8988T (cell line): ENCODE data around the gene ACTRT3.

ENCODE experiments used
- DNase-seq: peaks from one replicate; pipeline ENCODE4 v3.0.0; 2011

The ACTRT3 gene

DNA sequence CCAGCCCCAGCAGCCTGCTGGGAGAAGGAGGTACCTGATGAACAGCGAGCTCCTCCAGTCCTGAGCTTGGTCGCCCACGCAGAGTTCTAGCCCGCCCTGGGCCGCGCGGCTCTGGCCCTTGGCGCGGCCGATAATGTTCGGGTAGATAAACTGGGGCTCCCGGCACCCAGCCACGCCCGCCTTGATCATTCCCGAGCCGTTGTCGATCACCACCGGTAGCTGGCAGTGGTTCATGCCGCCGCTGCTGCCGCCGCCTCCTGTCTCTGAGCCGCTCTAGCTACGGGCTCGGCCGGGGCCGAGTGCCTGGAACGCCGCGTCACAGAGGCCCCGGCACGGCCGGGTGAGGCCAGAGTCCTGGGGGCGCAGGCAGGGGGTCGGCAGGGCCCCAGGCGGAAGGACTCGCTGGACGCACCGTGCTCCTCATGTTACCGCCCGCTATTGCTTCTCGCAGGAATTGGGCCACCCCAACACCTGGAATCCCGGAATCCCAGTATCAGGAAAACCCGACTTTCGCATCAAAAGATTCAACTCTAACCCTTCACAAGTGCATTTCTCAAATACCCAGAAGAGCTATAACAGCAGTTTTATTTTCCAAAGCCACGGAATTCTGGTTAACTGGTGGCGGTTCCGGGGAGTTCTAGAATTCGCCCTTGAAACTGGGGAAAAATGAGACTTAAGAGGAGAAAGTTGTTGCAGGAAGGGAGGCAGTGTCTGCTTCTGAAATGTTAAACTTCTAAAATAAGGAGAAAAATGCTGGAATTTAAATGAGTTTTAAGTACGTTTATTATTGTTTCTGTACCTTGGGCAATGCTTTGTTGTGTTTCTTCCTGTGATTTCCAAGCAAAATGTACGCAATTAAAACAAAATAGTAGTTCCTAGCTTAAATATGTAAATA lies at the start of gene ACTRT3:
Gene ACTRT3 (minus strand): TSS at position 275 of the 895 bp plus-strand sequence. CDS start 41 bp downstream, at position 234.
- DNase-seq, result peak; percentile 86

DNA sequence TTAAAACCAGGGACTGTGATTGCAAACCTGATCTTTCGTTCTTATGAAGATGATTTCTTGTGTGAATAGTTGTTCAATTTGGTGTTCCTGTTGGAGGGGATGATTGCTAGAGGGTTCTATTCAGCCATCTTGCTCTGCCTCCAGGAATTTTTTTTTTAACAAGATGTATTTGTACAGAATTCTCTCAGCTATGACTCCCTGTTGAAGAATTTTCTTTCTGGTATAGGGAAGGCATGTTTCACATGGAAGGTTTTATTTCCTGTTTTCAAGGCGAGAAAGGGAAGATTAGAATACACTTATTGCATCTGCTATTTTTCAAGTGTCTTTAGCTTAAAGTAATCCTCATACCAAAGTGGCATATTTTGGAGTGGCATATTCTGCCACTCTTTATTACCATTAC lies 49.0 kb upstream of the ACTRT3 start:
- DNase-seq, result no peak

DNA sequence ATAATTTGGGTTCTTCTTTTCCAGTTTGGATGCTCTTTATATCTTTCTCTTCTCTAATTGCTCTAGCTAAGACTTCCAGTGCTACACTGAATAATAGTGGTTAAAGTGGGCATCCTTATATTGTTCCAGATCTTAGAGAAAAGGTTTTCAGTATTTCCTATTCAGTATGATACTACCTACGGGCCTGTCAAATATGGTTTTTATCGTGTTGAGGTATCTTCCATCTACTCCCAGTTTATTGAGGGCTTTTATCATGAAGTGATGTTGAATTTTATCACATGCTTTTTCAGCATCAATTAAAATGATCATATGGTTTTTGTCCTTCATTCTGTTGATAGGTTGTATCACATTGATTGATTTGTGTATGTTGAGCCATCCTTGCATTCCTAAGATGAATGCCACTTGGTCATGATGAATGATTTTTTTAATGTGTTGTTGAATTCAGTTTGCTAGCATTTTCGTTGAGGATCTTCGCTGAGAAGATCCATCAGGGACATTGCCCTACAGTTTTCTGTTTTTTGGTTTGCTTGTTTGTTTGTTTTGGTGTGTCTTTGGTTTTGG lies 46.3 kb upstream of the ACTRT3 start:
- no peak for DNase-seq

DNA sequence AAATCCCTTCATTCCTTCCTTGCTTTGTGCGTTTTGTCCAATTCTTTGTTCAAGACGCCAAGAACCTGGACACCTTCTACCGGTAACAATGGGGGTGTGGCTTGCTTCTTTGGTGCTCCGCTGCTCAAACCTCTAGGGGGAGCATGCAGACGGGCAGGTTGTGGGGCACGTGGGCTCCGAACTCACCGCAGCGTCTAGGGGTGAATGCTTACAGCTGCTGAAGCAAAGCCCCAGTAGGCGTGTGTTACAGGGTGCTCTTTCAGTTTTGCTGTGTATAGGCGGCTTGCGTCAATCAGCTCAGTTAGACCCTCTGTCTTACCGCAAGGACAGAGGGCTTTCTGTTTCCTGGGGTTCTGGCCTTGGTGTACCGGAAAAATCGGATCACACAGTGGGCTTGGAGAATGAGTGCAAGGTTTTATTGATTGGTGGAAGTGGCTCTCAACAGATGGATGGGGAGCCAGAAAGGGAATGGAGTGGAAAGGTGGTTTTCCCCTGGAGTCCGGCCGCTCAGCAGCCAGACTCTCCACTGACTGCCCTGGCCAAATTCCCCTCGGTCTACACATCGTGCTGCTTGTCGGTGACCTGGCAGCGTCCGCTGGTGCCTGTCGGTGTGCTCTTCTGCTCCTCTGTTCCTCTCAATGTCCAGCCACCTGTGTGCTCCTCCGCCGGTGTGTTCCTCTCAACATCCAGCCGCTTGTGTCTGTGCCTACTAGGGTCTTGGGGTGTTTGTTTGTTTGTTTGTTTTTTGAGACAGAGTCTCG lies 44.6 kb upstream of the ACTRT3 start:
- no peak for DNase-seq

DNA sequence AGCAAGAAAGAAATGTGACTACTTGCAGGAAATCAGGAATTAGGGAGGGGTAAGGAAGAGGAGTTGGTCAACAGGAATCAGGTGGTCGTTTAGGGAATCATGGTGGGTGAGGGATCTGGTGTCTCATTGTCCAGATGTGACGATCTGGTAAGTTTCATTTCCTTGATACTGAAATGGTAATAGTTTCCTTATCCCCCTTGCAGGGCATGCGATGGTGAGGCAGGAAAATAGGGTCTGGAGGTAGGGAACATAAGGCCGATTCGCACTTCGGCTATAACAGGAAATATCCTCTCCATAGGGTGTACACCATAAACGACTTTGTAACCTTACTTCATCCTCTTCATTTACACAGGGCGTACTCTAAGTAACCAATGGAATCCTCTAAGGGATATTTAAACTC lies 43.9 kb upstream of the ACTRT3 start:
- no peak for DNase-seq

DNA sequence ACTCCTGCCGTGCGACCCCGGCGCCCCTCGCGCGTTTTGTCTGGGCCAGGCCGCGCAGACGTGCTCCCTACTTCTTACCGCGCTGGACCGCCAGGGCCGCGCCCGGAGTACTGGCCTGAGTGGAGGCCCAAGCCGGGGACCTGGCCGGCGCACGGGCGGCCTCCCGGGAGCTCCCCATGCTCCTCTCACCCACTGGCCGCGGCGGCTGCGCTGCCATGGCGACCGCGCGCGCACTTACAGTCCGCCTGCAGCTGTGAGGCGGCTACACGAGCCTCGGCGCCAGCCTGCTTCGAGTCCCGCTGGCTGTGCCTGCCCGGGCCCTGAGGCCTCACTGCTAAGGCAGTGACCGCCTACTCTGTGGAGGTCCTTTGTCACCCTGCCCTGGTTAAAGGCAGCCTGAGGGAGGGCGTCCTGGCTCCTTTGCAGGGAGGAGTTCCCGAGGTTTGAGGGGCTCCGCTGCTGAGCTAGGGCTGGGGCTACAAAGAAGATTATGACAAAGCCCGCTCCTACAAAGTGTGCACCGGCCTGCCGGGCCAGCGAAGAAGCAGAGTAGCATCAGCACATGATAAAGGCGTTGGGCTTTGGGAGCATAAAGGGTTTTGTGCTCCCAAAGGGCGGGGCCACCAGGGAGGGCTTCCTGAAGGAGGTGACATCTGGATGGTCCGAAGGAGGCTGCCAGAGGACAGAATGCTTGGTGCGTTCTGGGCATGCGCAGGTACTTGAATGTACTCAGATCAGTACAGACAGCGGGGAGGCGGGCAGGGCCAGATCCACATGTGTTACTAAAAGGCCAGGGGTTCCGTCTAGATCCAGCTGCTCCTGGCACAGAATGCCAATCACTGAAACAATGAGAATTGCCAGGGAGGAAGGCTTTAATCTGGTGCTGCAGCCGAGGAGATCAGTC lies 43.2 kb upstream of the ACTRT3 start, which contains the start of the genes LRRC34 and LRRIQ4:
Gene LRRC34 (minus strand): TSS at position 573 of the 904 bp plus-strand sequence. CDS start 356 bp downstream, at position 217.
Gene LRRIQ4 (plus strand): TSS at position 539 of the 904 bp plus-strand sequence. CDS start 9,052 bp downstream, outside the sequence.
- peak; percentile 22 for DNase-seq

DNA sequence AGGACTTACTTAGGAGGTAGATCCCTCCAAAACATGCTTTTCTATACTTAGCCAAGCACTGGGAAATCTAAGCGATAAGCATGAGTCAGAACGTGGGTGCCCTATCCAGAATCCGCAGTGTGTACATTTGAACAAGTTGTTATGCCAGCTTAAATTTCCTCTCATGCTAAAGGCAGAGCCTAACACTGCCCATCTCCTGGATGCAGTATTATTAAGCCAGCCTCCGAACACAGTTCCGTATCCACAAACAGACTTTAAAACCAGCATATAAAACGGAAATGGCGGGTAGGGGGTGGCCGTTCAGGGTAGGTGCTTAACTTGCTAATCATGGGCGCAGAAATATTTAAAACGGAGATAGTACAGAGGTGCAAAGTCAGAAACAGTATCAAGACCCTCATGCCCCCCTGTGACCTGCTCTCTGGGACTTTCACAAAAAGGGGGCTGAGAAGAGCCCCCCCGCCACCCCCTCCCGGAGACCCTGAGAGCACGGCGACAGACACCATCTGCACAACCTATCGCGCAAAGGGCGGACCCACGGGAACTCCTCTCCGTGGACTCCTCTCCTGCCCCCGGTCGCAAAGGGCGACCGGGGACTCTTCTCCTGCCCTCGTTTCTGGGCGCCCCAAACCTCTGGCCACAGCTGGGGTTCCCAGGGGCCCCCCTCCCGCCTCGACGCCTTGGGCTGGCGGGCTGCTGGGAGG lies 42.4 kb upstream of the ACTRT3 start:
- no peak for DNase-seq

DNA sequence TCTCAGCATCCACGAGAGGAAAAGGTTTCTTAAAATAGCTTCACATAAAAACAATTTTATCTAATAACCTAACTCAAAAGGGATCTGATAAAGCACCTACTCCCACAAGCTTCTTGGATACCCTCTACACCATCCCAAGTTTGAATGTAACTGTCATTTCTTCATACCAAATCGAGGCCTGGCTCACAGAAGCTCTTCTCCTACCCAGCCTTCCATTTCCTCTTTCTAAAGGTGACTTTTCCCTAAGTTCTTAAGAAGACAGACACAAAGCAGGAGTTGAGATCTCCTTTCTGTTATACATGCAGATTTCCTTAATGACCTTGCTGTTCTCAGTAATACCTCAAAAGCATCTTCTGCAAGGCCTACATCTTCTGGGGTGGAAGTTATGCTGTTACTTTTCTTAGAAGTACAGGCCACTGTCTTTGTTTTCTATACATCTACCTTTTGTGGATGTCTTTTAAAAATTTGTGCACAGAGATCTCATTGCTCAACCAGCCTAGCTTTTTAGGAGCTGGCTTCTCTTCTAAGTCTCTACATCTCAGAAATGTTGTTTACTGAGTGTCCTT lies 40.0 kb upstream of the ACTRT3 start:
- no peak for DNase-seq

DNA sequence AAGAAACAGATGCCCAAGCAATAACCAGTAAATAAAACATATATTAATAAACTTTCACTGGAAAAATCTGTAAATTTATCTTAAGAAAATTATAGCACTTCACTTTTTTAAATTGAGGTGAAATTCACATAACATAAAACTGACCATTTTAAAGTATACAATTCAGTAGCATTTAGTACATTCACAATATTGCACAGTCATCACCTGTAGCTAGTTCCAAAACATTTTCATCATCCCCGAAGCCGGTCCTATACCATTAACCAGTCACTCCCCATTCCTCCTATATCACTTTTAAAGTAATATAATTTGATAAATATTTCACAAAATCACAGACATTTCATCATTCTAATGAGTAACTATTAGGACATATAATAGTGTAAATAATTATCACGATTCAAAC lies 35.3 kb upstream of the ACTRT3 start:
- DNase-seq, result no peak

DNA sequence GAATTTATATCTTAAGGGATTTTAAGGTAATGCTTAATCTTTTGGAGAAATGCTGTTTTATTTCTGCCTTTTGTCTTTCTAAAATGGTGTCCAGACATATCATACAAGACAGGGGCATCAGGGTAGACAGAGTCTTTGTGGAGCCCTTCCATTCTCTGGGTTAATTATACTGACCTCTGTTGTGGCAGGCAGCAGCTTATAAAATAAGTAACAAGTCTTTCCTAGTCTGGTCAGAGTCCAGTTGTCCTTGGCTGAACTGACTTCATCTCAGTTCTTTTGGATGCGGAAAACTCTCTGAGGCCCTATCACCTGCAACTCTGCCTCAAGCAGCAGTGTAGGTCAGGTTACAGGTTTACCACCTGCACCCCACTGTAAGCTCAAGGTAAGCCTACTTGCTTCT lies 23.0 kb upstream of the ACTRT3 start:
- no peak for DNase-seq

DNA sequence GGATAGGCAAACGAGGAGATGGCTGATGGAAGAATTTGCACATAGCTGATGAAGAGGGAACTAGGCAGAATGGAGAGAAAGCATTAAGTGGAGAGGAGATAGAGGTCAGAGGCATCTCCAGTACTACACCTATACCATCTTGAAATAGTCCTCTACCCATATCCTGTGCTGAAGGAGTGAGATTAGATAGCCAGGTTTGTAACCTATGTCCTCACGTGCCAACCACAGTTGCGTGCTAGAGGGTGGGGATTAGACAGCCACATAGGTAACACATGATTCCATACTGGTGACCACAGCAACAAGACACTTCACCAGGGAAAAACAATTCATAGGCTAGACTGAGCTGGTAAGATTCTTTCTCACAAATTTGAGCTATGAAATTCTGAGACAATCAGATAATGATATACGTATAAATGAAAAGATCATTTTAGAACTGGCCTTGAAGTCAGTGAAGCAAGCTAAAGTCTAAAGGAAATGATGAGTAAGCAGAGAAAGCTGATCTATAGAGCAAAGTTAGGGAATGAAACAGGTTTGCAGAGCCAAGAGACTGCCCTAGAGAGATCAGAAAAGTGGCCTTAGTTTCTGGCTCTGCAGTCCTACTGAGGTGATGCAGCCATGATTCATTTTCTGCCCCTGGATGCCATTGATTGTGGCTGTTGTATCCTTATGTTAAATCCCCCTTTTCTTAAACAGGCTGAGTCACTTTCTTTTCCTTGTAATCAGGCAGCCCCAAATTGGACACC lies 21.5 kb upstream of the ACTRT3 start:
- no peak for DNase-seq

DNA sequence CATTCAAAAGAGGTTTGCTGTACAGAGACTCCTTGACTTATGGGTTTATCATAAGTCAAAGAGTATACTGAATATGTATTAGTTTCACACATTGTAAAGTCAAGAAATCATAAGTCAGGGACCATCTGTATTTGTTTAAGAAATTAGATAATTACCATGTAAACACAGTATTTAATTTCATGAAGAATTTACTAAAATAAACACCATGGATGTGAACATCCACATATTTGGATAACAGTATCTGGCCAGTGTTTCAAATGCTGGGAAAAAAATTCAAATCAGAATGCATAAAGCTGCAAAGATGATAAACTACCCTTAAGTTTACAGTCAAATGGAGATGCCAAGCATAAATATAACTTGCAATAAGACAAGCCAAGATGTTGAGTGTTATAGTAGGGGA lies 20.9 kb upstream of the ACTRT3 start:
- DNase-seq, result no peak

DNA sequence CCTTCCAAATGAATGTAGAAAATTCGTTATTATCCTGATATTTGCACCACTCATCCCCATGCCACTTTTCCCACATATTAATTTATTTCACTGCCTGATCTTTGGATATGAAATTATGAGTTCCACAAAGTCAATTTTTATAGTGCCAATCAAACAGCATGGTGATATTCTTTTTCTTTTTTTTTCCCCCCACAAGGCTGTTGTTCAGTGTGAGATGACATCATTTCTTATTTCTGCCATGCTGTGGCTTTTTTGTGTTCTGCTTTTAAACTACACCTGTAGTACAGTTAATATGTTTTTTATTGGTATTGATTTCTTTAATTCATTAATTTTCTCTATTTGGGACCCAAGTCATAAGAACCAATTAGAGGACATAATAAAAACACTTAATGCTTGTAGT lies 18.4 kb upstream of the ACTRT3 start:
- no peak for DNase-seq

DNA sequence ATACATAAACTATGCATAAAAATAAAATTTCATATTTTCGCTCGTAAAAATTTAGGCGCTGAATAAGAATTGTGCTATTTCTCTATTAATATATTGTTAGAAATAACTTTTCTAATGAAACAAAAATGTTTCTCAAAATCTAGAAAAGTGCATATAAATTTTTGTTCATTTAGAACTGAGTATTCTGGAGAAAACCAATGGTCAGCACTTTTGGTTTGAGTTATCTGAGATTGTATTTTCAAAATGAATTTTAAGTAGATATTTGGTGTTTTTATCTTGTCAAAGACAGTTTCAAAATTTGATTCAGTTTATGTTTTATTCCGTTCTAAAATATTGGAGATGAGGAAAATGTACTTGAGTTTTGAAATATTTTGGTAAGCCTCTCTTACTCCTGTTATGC lies 17.8 kb upstream of the ACTRT3 start:
- DNase-seq, result no peak

DNA sequence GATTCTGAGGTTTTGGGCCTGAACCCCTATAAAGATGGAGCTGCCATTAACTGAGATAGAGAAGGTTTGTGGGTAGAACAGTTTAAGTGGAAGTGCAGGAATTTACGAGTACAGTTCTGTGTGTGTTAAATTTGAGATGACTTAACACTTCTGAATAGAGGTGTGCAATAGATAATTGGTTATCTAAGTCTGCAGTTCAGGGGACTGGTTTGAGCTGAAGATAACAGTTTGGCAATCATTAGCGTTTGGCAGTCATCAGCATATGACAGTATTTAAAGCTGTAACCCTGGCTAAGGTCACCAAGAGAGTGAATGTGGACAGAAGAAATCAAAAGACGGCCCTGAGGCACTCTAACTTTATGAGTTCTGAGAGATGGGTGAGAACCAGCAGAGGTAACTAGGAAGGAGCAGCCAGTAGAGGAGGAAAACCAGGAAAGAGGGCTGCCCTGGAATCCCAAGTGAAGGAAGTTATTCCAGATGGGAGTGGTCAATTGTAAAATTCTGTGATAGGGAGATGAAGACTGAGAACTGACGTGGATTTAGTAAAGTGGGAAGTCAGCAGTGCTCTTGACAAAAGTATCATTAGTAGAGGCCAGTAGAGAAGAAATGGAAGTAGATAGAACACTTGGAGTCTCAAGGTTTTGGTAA lies 12.0 kb upstream of the ACTRT3 start:
- no peak for DNase-seq

DNA sequence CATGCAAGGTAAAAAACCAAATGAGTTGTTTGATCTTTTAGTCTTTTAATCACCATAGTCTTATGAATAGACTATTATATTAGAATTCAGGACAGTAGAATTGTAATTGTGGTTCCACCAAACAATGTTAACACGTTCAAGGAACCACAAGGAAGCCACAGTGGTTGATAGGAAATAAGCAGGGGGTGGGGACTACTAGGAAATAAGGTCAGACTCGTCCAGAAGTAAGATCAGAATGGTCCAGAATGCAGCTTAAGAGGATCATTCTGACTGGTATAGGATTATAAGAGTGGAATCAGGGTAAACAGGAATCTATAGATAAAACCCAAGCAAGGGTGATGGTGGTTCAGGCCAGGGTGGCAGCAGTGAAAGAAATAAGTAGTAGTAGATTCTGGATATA lies 11.4 kb upstream of the ACTRT3 start:
- no peak for DNase-seq

DNA sequence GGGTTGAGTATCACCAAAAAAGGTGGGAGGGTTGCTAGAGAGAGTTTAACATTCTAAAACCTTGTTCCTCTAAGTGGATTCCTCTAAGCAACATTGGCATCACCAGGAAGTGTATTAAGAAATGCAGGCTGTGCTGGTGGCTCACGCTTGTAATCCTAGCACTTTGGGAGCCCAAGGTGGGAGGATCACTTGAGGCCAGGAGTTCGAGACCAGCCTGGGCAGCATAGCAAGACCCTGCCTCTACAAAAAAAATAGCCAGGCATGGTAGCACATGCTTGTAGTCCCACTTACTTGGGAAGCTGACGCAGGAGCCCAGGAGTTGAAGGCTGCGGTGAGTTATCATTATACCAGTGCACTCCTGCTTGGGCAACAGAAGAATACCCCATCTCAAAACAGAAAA lies 8.5 kb upstream of the ACTRT3 start:
- DNase-seq, result no peak

DNA sequence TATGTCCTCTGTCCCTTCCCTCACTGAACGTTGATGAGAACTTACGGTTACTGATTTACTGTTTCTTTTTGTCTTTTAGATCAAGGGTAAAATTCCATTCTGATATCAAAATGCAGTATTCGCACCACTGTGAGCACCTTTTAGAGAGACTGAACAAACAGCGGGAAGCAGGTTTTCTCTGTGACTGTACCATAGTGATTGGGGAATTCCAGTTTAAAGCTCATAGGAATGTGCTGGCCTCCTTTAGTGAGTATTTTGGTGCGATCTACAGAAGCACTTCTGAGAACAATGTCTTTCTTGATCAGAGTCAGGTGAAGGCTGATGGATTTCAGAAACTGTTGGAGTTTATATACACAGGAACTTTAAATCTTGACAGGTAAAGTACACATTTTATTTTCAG lies 4.8 kb upstream of the ACTRT3 start:
- DNase-seq, result no peak

DNA sequence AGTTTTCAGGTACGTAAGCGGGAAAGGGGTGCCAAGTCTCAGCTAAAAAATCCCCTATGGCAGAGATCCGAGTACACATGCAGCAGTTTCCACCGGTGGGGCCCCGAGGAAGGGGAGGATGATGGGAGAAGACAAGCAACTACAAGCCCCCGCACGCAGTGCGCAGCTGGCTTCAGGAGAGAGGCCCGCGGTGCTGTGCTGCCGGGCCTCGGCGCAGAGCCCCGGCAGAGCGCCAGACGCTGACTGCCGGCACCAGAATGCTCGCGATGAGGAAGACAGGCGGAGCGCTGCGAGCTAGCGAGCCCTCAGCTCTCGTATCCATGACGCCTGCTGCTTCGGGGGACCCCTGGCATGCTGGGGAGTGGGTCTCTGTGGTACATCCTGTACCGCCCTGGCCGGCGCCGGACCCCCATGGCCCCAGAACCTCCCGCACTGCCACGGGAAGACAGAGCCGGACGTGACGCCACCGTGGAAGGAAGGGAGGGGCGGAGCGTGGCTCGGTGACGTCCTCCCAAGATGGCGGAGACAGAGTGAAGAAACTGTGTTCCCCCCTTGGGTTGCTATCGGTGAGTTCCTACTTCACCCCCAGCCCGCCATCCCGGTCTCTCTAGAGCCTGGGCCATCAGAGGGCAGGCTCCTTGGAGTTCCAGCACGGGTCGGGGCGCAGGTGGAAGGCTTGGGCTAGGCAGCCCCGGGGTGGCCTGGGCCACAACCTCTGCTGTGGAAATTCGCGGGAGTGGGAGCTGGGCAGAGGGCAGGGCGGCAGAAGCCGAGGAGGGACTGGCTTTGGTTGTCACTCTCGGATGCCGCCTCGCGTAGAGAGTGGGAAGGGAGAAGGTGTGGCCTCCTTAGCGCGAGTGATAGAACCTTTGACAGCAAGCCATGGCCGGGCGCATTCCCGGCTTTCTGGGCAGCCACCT lies 3.8 kb upstream of the ACTRT3 start, which contains the start of gene MYNN:
Gene MYNN (plus strand): TSS at position 500 of the 920 bp plus-strand sequence. CDS start 900 bp downstream, outside the sequence.
- peak; percentile 26 for DNase-seq
